GM12865 (cell line): ENCODE data around the gene GPANK1.

ENCODE experiments used
- DNase-seq: peaks from one replicate; pipeline ENCODE4 v3.0.0; 2010; ENCODE audit warnings: low read depth
- H3K4me3 ChIP-seq: 2 replicates; pipeline ENCODE4 v1.5.1; 2011; ENCODE audit warnings: mild to moderate bottlenecking, low read depth, low read length, control low read depth
- CTCF ChIP-seq: IDR thresholded peaks from 2 replicates; pipeline ENCODE4 v1.5.1; 2011; ENCODE audit warnings: low read length, control low read depth, low read depth, inconsistent platforms; ENCODE audit not compliant: insufficient read depth; ENCODE audit errors: missing control alignments

GPANK1 gene

GRCh38 chr6:31691564-31692108, 26.8 kb upstream of the GPANK1 start:
- no peak overlapping the region for H3K4me3 ChIP-seq
- no peak for TF ChIP-seq CTCF
- no peak for DNase-seq

- no peak for DNase-seq
- H3K4me3 ChIP-seq = no peak overlapping the region
- no peak for TF ChIP-seq CTCF
These were observed 26.3 kb upstream of the GPANK1 start for GRCh38 chr6:31691078-31691463.

GRCh38 chr6:31690231-31691077, 25.7 kb upstream of the GPANK1 start:
- TF ChIP-seq CTCF = no peak
- no peak overlapping the region for H3K4me3 ChIP-seq
- DNase-seq = no peak

- no peak for DNase-seq
- no peak overlapping the region for H3K4me3 ChIP-seq
- TF ChIP-seq CTCF = peak; percentile 52
These were observed 24.7 kb upstream of the GPANK1 start for GRCh38 chr6:31689249-31690110.

- no peak for TF ChIP-seq CTCF
- DNase-seq = no peak
- H3K4me3 ChIP-seq = no peak overlapping the region
These were observed 23.3 kb upstream of the GPANK1 start for GRCh38 chr6:31687860-31688693.

- no peak for TF ChIP-seq CTCF
- DNase-seq = no peak
- H3K4me3 ChIP-seq = no peak overlapping the region
These were observed 22.5 kb upstream of the GPANK1 start for GRCh38 chr6:31687321-31687720.
